Measurements from ENCODE around the gene SLITRK4.

SLITRK4 gene

DNA sequence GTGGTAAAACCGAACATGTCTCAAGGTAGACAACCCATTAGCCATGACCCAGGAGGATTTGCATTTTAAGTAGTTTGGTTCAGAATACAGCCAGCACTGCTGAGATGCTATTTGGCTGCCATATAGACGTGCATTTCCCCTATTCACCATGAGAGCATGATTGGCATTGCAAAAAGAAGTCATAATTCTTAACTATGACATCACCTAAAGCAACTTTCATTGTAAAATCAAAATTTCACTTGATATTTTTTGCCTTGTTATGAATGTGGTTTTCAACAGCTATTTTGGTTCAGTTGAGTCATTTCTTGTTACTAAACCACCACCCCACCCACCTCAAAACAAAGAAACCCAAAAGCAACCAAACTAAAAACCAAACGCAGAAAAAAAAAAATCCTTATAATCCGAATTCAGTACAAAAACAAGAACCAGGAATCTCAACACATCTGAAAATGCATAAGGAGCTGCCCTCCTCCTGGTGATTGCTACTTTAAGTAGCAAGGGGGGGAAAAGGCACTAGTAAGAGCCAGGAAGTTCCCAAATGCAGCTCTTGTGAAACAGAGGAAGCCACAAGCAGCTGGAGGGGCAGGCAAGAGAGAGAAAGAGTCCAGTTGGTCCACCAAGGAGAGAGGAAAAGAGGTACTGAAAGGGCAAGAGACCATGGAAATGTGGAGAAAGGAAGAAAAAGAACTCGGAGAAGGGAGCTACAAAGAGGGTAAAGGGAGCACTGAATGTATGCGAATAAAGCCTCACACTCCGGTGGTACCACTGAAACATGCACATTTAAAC lies 3.1 kb downstream of the SLITRK4 start:
- no peak for DNase-seq (ENCODE audit: extremely low read depth, low read depth)
- no peak for TF ChIP-seq CTCF (IDR thresholded peaks at IDR 0.05; ENCODE audit: low read depth, low read length)

- no peak for TF ChIP-seq CTCF (IDR thresholded peaks at IDR 0.05; ENCODE audit: low read depth, low read length)
- no peak for DNase-seq (ENCODE audit: extremely low read depth, low read depth)
Observed at GRCh38 chrX:143623657-143624056, 12.2 kb downstream of the SLITRK4 start.

DNA sequence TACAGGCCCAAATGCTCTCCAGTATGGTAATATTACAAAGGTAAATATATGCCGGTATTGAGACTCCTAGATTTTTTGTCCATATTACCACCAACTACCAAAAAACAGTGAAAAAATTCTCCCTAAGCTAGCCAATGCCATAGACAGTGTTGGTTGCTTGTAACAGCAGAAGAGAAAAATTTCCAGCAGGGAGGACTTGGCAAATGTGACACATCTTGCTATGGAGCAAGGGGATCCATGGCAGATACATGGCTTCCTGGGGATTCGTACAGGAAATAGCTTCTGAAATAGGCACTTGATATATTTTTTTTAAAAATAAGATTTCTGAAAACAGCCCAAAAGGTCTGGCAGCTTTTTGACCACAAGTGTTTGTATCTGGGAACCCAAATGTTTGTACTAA lies 14.6 kb downstream of the SLITRK4 start:
- DNase-seq (ENCODE audit: extremely low read depth, low read depth), result no peak
- TF ChIP-seq CTCF (IDR thresholded peaks at IDR 0.05; ENCODE audit: low read depth, low read length), result no peak

DNA sequence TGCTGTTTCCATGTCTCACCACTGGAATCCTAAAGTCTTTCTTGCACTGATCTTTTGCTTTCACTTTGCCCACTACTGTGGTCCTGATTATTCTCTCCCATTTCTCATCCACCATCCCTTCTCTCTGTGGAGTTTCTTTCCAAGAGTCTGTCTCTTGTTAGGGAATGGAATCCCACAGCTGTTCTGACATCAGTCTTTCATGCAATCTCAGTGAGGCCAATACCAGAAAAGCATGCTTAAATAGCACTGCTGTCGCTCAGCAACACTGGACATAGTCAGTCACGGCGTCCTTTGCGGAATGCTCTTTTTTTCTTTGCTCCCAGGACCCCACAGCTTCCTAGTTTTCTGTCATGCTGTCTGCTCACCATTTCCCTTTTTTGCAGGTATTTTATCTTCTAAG lies 20.1 kb downstream of the SLITRK4 start:
- DNase-seq (ENCODE audit: extremely low read depth, low read depth), result no peak
- no peak for TF ChIP-seq CTCF (IDR thresholded peaks at IDR 0.05; ENCODE audit: low read depth, low read length)

DNA sequence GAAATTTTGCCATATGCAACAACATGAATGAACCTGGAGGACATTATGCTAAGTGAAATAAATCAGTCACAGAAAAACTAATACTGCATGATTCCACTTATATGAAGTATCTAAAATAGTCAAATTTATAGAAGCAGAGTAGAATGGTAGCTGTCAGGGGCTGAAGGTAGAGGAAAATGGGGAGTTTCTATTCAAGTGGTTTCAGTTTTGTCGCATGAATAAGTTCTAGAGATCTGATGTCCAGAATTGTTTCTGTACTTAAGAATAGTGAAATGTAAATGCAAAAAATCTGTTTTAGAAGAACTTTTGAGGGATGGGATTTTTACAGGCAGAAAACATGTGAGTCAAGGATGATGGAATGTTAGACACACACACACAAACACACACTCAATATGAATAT lies 34.1 kb downstream of the SLITRK4 start:
- DNase-seq (ENCODE audit: extremely low read depth, low read depth), result no peak
- no peak for TF ChIP-seq CTCF (IDR thresholded peaks at IDR 0.05; ENCODE audit: low read depth, low read length)

DNA sequence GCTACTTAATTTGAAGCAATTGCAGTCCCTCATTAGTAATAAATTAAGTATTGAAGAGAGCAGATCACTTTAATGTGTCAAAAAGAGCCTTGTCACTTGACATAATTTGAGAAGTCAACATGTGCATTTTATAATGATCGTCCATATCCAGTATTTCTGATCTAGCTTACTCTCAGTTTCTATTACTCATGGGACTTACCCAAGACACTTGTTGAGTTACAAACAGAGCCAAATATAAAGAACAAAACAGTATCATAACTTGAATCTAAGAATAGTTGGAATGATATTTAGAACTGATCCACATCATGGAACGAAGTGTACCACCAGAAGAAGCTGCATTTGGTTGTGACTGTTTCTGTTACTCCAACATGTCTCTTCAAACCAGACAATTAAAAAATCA lies 54.7 kb downstream of the SLITRK4 start:
- no peak for TF ChIP-seq CTCF (IDR thresholded peaks at IDR 0.05; ENCODE audit: low read depth, low read length)
- DNase-seq (ENCODE audit: extremely low read depth, low read depth), result no peak

GRCh38 chrX:143580266-143580665 lies 55.6 kb downstream of the SLITRK4 start:
- no peak for DNase-seq (ENCODE audit: extremely low read depth, low read depth)

More at GRCh38 chrX:143580266-143580665, 55.6 kb downstream of the SLITRK4 start:
- no peak for TF ChIP-seq CTCF (IDR thresholded peaks at IDR 0.05; ENCODE audit: low read depth, low read length)
